ENCODE results near the gene GAMT. TPM values are rescaled to one million over a fixed set of nuclear protein-coding genes. Genes with fewer than 3 reads are reported as not detected.
A peak's percentile ranks its signal among the peaks of the same experiment; 100 is the strongest.

Gene GAMT
- total and polyA plus RNA-seq, 2 experiments from 2014 or later, result 21.5 to 36.9 TPM

GRCh38 chr19:1409204-1410005, 8.1 kb upstream of the GAMT start:
- Histone ChIP-seq H3K27ac (ENCODE audit: low read depth) (peak overlapping the region; percentile 59; the same call in 1 of the 2 replicates), H3K36me3 (ENCODE audit: insufficient read depth) (no peaks in the 10 kb centered on the region), H2AFZ (no peak overlapping the region), H3K79me2 (replicated peaks; ENCODE audit: insufficient read depth) (peaks cover 66% of the 10 kb centered on the region), H3K4me2 (peak overlapping the region; percentile 96), H4K20me1 (replicated peaks; ENCODE audit: insufficient read depth) (peaks cover 42% of the 10 kb centered on the region), H3F3A (replicated peaks; ENCODE audit: low read depth) (peaks cover 6% of the 10 kb centered on the region; the same call in 1 of the 2 replicates), H3K27me3 (ENCODE audit: insufficient read depth) (no peaks in the 10 kb centered on the region), H3K9me2 (ENCODE audit: insufficient read depth) (no peaks in the 10 kb centered on the region), H3K4me1 (ENCODE audit: insufficient read depth) (peaks cover 13% of the 10 kb centered on the region), H3K4me3 (peak overlapping the region; percentile 96)
- peaks cover 20% of the 10 kb centered on the region for H3K27me3 Mint-ChIP-seq (ENCODE audit: insufficient read depth, low read depth, poor library complexity)
- no peak for TF ChIP-seq ZNF331 (CRISPR knock-in tag; IDR thresholded peaks at IDR 0.05; ENCODE audit: low read depth)
- TF ChIP-seq CREB1 (CRISPR knock-in tag; IDR thresholded peaks at IDR 0.05; ENCODE audit: low read depth), result no peak
- TF ChIP-seq CTCF (conservative IDR thresholded peaks at IDR 0.05; ENCODE audit: low read depth in 2 of 2), result no peak
- H3K4me1 Mint-ChIP-seq, result peaks cover 38% of the 10 kb centered on the region
- ATAC-seq (no peak; the same call in 2 of the 3 replicates), DNase-seq (ENCODE audit: low spot score) (no peak)
- H3K36me3 Mint-ChIP-seq (ENCODE audit: low read depth), result peaks cover 31% of the 10 kb centered on the region
- H3K27ac Mint-ChIP-seq, result peak overlapping the region; percentile 93
- H3K4me3 Mint-ChIP-seq, result peak overlapping the region; percentile 95
- H3K9me3 Mint-ChIP-seq, result no peaks in the 10 kb centered on the region

- peak; percentile 59 for DNase-seq (ENCODE audit: low spot score)
- H3K4me1 ChIP-seq (ENCODE audit: insufficient read depth), result peaks cover 10% of the 10 kb centered on the region; the same call in 1 of the 2 replicates
- peaks cover 20% of the 10 kb centered on the region for H3K27me3 Mint-ChIP-seq (ENCODE audit: insufficient read depth, low read depth, poor library complexity)
- H3K79me2 ChIP-seq (replicated peaks; ENCODE audit: insufficient read depth), result peaks cover 58% of the 10 kb centered on the region
- H3K4me3 Mint-ChIP-seq, result peak overlapping the region; percentile 95
- H2AFZ ChIP-seq, result no peak overlapping the region
- H3K36me3 ChIP-seq (ENCODE audit: insufficient read depth), result no peaks in the 10 kb centered on the region
- no peaks in the 10 kb centered on the region for H3K9me3 Mint-ChIP-seq
- H3K27ac ChIP-seq (ENCODE audit: low read depth), result peak overlapping the region; percentile 59; the same call in 1 of the 2 replicates
- peak overlapping the region; percentile 96 for H3K4me2 ChIP-seq
- ATAC-seq, result peak; percentile 22
- H3K27ac Mint-ChIP-seq, result peak overlapping the region; percentile 93
- peaks cover 42% of the 10 kb centered on the region for H4K20me1 ChIP-seq (replicated peaks; ENCODE audit: insufficient read depth)
- H3K27me3 ChIP-seq (ENCODE audit: insufficient read depth), result no peaks in the 10 kb centered on the region
- peaks cover 35% of the 10 kb centered on the region for H3K4me1 Mint-ChIP-seq
- H3K4me3 ChIP-seq, result peak overlapping the region; percentile 96
- H3F3A ChIP-seq (replicated peaks; ENCODE audit: low read depth), result peaks cover 6% of the 10 kb centered on the region; the same call in 1 of the 2 replicates
- TF ChIP-seq CREB1 (CRISPR knock-in tag; IDR thresholded peaks at IDR 0.05; ENCODE audit: low read depth) (no peak), NANOG (IDR thresholded peaks at IDR 0.05; ENCODE audit: borderline replicate concordance) (no peak), CTCF (conservative IDR thresholded peaks at IDR 0.05; ENCODE audit: low read depth in 2 of 2) (no peak), REST (IDR thresholded peaks at IDR 0.05; ENCODE audit: unreplicated experiment) (no peak), ZNF331 (CRISPR knock-in tag; IDR thresholded peaks at IDR 0.05; ENCODE audit: low read depth) (no peak), ETS1 (IDR thresholded peaks at IDR 0.05) (no peak), ZNF114 (CRISPR knock-in tag; IDR thresholded peaks at IDR 0.05) (no peak), EZH2phosphoT487 (IDR thresholded peaks at IDR 0.05; ENCODE audit: unreplicated experiment) (no peak), JUNB (IDR thresholded peaks at IDR 0.05; ENCODE audit: unreplicated experiment) (no peak), EZH2 (IDR thresholded peaks at IDR 0.05; ENCODE audit: low read depth, unreplicated experiment) (no peak)
- no peaks in the 10 kb centered on the region for H3K9me2 ChIP-seq (ENCODE audit: insufficient read depth)
- H3K36me3 Mint-ChIP-seq (ENCODE audit: low read depth), result peaks cover 26% of the 10 kb centered on the region
Observed at GRCh38 chr19:1408300-1409203, 7.2 kb upstream of the GAMT start.

Data from GM23338 (cell line).